Suppressor macrophage (primary cell): ENCODE results near the gene RNF40.
"Not testable (repeated sequence)": the region's sequence is repeated elsewhere in the genome, so short reads cannot be mapped to it uniquely, and the experiment has no call there.

Source experiments
- DNase-seq, 4 experiments: peaks; one replicate each; pipeline ENCODE4 v3.0.0-alpha.2; 2020 to 2022

Gene RNF40

GRCh38 chr16:30783280-30784109, 21.4 kb downstream of the RNF40 start:
- DNase-seq = no peak

GRCh38 chr16:30784215-30784614, 22.1 kb downstream of the RNF40 start:
- DNase-seq = no peak

GRCh38 chr16:30785126-30786106, 23.3 kb downstream of the RNF40 start:
- no peak for DNase-seq

- peak; percentile 47 to 78 (median 66) for DNase-seq
Observed at GRCh38 chr16:30786115-30786935, 24.2 kb downstream of the RNF40 start.

GRCh38 chr16:30786936-30787612, 25.0 kb downstream of the RNF40 start, which contains the start of gene ZNF629:
Gene ZNF629 (minus strand): TSS chr16:30787205. CDS start chr16:30784482, 2,723 bp downstream.
- peak; percentile 55 to 81 (median 72) for DNase-seq

GRCh38 chr16:30787613-30788378, 25.7 kb downstream of the RNF40 start:
- peak in 2 of 4 experiments; percentile 34 to 38 for DNase-seq

- no peak for DNase-seq
Observed at GRCh38 chr16:30793508-30794069, 31.5 kb downstream of the RNF40 start.

GRCh38 chr16:30794634-30795033, 32.5 kb downstream of the RNF40 start:
- no peak for DNase-seq

GRCh38 chr16:30797670-30798309, 35.7 kb downstream of the RNF40 start:
- DNase-seq = no peak

- DNase-seq = peak in 3 of 4 experiments; percentile 44 to 63 (median 49)
Observed at GRCh38 chr16:30802936-30803335, 40.8 kb downstream of the RNF40 start.

GRCh38 chr16:30805056-30805369, 42.9 kb downstream of the RNF40 start:
- peak in 2 of 4 experiments; percentile 26 to 60 for DNase-seq

- DNase-seq = peak; percentile 80 to 93 (median 88)
Observed at GRCh38 chr16:30805370-30806169, 43.4 kb downstream of the RNF40 start.

GRCh38 chr16:30808146-30808545, 46.0 kb downstream of the RNF40 start:
- DNase-seq = peak in 3 of 4 experiments; percentile 45 to 85 (median 85)

- not testable (repeated sequence) for DNase-seq
Observed at GRCh38 chr16:30808890-30809426, 46.8 kb downstream of the RNF40 start.

GRCh38 chr16:30809675-30810074, 47.6 kb downstream of the RNF40 start:
- not testable (repeated sequence) for DNase-seq

- DNase-seq = peak in 2 of 4 experiments; percentile 25 to 46
Observed at GRCh38 chr16:30813821-30814189, 51.7 kb downstream of the RNF40 start.

GRCh38 chr16:30816769-30817168, 54.6 kb downstream of the RNF40 start:
- no peak for DNase-seq

- DNase-seq = no peak
Observed at GRCh38 chr16:30820952-30821421, 58.9 kb downstream of the RNF40 start.

GRCh38 chr16:30821441-30821840, 59.3 kb downstream of the RNF40 start:
- DNase-seq = not testable (repeated sequence)
